ENCODE measurements around the gene P3H4. TPM values are rescaled to one million over a fixed set of nuclear protein-coding genes. Genes with fewer than 3 reads are reported as not detected.
"Not testable (repeated sequence)": the region's sequence is repeated elsewhere in the genome, so short reads cannot be mapped to it uniquely, and the experiment has no call there.

Gene P3H4
- total RNA-seq = 10 to 100 TPM; 18.8 to 39.2 TPM
- 10 to 100 TPM; 27.6 to 35.5 TPM for polyA plus RNA-seq (ENCODE audit: insufficient read length in 2 of 2)
- long read RNA-seq, donor 1, transcript P3H4-202 (8 exons, 2,601 nt) = major isoform, 9 of 10 reads
- long read RNA-seq, donor 1, partial matches to known transcripts = 0 of 10 reads
- long read RNA-seq, donor 1, other reads (novel, unspliced or antisense) = 0 of 10 reads
- long read RNA-seq, donor 2, partial matches to known transcripts = 0 of 2 reads
- long read RNA-seq, donor 2, other reads (novel, unspliced or antisense) = 0 of 2 reads
- long read RNA-seq, donor 3, transcript P3H4-202 (8 exons, 2,601 nt) = major isoform, 5 of 5 reads
- long read RNA-seq, donor 3, partial matches to known transcripts = 0 of 5 reads
- long read RNA-seq, donor 3, other reads (novel, unspliced or antisense) = 0 of 5 reads
- long read RNA-seq, donor 4, transcript P3H4-202 (8 exons, 2,601 nt) = major isoform, 14 of 134 reads
- long read RNA-seq, donor 4, partial matches to known transcripts = 86 of 134 reads
- long read RNA-seq, donor 4, other reads (novel, unspliced or antisense) = 33 of 134 reads

- DNase-seq (ENCODE audit: low read depth in 4 of 6, low spot score in 6 of 6) = peak in 5 of 6 donors; percentile 57 to 93 (median 77)
- peak within 1 kb of the TSS; percentile 80 for H3K27ac ChIP-seq (ENCODE audit: low read depth, low read length)
- no peaks in the 10 kb centered on the region for H3K27me3 ChIP-seq (ENCODE audit: control insufficient read depth, insufficient read depth, low read length)
- WGBS (ENCODE audit: insufficient coverage) = under 1% methylated on average over 96 of the region's 96 CpGs
- H3K4me3 ChIP-seq (ENCODE audit: low read depth, low read length) = peak within 1 kb of the TSS; percentile 75
- H3K9me3 ChIP-seq (ENCODE audit: control insufficient read depth, insufficient read depth, low read length) = no peaks in the 10 kb centered on the region
- peaks cover 21% of the 10 kb centered on the region for H3K36me3 ChIP-seq (ENCODE audit: control insufficient read depth, insufficient read depth, low read length)
- H3K4me1 ChIP-seq (ENCODE audit: control insufficient read depth, insufficient read depth, low read length) = peaks cover 40% of the 10 kb centered on the region
These were observed at the start of gene P3H4 for GRCh38 chr17:41811549-41812380. Gene P3H4, minus strand, starts transcription at chr17:41811949. Its CDS starts 34 bp downstream, at chr17:41811915.

GRCh38 chr17:41860254-41860931 lies 48.6 kb upstream of the P3H4 start:
- Histone ChIP-seq H3K36me3 (ENCODE audit: control insufficient read depth, insufficient read depth, low read length) (no peaks in the 10 kb centered on the region), H3K4me3 (ENCODE audit: low read depth, low read length) (no peak overlapping the region), H3K9me3 (ENCODE audit: control insufficient read depth, insufficient read depth, low read length) (no peaks in the 10 kb centered on the region), H3K4me1 (ENCODE audit: control insufficient read depth, insufficient read depth, low read length) (peaks cover 11% of the 10 kb centered on the region), H3K27me3 (ENCODE audit: control insufficient read depth, insufficient read depth, low read length) (no peaks in the 10 kb centered on the region), H3K27ac (ENCODE audit: low read depth, low read length) (no peak overlapping the region)
- DNase-seq (ENCODE audit: low read depth in 4 of 6, low spot score in 6 of 6) = no peak
- 62% methylated on average over 2 of the region's 3 CpGs for WGBS (ENCODE audit: insufficient coverage)

GRCh38 chr17:41851382-41851781 lies 39.6 kb upstream of the P3H4 start:
- not testable (repeated sequence) for H3K4me3 ChIP-seq (ENCODE audit: low read depth, low read length); H3K27me3 ChIP-seq (ENCODE audit: control insufficient read depth, insufficient read depth, low read length); DNase-seq (ENCODE audit: low read depth in 4 of 6, low spot score in 6 of 6); H3K4me1 ChIP-seq (ENCODE audit: control insufficient read depth, insufficient read depth, low read length); H3K9me3 ChIP-seq (ENCODE audit: control insufficient read depth, insufficient read depth, low read length); H3K27ac ChIP-seq (ENCODE audit: low read depth, low read length)
- WGBS (ENCODE audit: insufficient coverage) = 100% methylated on average over 2 of the region's 14 CpGs
- H3K36me3 ChIP-seq (ENCODE audit: control insufficient read depth, insufficient read depth, low read length) = peaks cover 11% of the 10 kb centered on the region

- Histone ChIP-seq H3K27me3 (ENCODE audit: control insufficient read depth, insufficient read depth, low read length) (no peaks in the 10 kb centered on the region), H3K9me3 (ENCODE audit: control insufficient read depth, insufficient read depth, low read length) (no peaks in the 10 kb centered on the region), H3K27ac (ENCODE audit: low read depth, low read length) (no peak overlapping the region), H3K4me1 (ENCODE audit: control insufficient read depth, insufficient read depth, low read length) (no peaks in the 10 kb centered on the region), H3K4me3 (ENCODE audit: low read depth, low read length) (no peak overlapping the region), H3K36me3 (ENCODE audit: control insufficient read depth, insufficient read depth, low read length) (peaks cover 7% of the 10 kb centered on the region)
- WGBS (ENCODE audit: insufficient coverage) = 100% methylated on average over 1 of the region's 4 CpGs
- DNase-seq (ENCODE audit: low read depth in 4 of 6, low spot score in 6 of 6) = no peak
These were observed 37.7 kb upstream of the P3H4 start for GRCh38 chr17:41849251-41849990.

GRCh38 chr17:41848788-41849187 lies 37.0 kb upstream of the P3H4 start:
- H3K4me3 ChIP-seq (ENCODE audit: low read depth, low read length) = no peak overlapping the region
- H3K36me3 ChIP-seq (ENCODE audit: control insufficient read depth, insufficient read depth, low read length) = peaks cover 7% of the 10 kb centered on the region
- H3K27ac ChIP-seq (ENCODE audit: low read depth, low read length) = no peak overlapping the region
- H3K27me3 ChIP-seq (ENCODE audit: control insufficient read depth, insufficient read depth, low read length) = no peaks in the 10 kb centered on the region
- no peak for DNase-seq (ENCODE audit: low read depth in 4 of 6, low spot score in 6 of 6)
- no peaks in the 10 kb centered on the region for H3K4me1 ChIP-seq (ENCODE audit: control insufficient read depth, insufficient read depth, low read length)
- H3K9me3 ChIP-seq (ENCODE audit: control insufficient read depth, insufficient read depth, low read length) = no peaks in the 10 kb centered on the region
- no CpG with 5 or more reads among the region's 4 CpGs for WGBS (ENCODE audit: insufficient coverage)

- H3K9me3 ChIP-seq (ENCODE audit: control insufficient read depth, insufficient read depth, low read length) = no peaks in the 10 kb centered on the region
- no CpG with 5 or more reads among the region's 6 CpGs for WGBS (ENCODE audit: insufficient coverage)
- DNase-seq (ENCODE audit: low read depth in 4 of 6, low spot score in 6 of 6) = no peak
These were observed 33.2 kb upstream of the P3H4 start for GRCh38 chr17:41844971-41845370.

GRCh38 chr17:41840781-41841180 lies 29.0 kb upstream of the P3H4 start:
- DNase-seq (ENCODE audit: low read depth in 4 of 6, low spot score in 6 of 6); H3K27me3 ChIP-seq (ENCODE audit: control insufficient read depth, insufficient read depth, low read length); H3K36me3 ChIP-seq (ENCODE audit: control insufficient read depth, insufficient read depth, low read length); H3K9me3 ChIP-seq (ENCODE audit: control insufficient read depth, insufficient read depth, low read length); H3K4me1 ChIP-seq (ENCODE audit: control insufficient read depth, insufficient read depth, low read length); H3K4me3 ChIP-seq (ENCODE audit: low read depth, low read length); H3K27ac ChIP-seq (ENCODE audit: low read depth, low read length): not testable (repeated sequence)
- 88% methylated on average over 5 of the region's 6 CpGs for WGBS (ENCODE audit: insufficient coverage)

More at GRCh38 chr17:41844971-41845370, 33.2 kb upstream of the P3H4 start:
- H3K36me3 ChIP-seq (ENCODE audit: control insufficient read depth, insufficient read depth, low read length) = no peaks in the 10 kb centered on the region
- no peaks in the 10 kb centered on the region for H3K4me1 ChIP-seq (ENCODE audit: control insufficient read depth, insufficient read depth, low read length)
- no peaks in the 10 kb centered on the region for H3K27me3 ChIP-seq (ENCODE audit: control insufficient read depth, insufficient read depth, low read length)
- no peak overlapping the region for H3K27ac ChIP-seq (ENCODE audit: low read depth, low read length)
- no peak overlapping the region for H3K4me3 ChIP-seq (ENCODE audit: low read depth, low read length)

- WGBS (ENCODE audit: insufficient coverage) = no CpG with 5 or more reads among the region's 2 CpGs
- H3K36me3 ChIP-seq (ENCODE audit: control insufficient read depth, insufficient read depth, low read length); H3K9me3 ChIP-seq (ENCODE audit: control insufficient read depth, insufficient read depth, low read length); H3K27me3 ChIP-seq (ENCODE audit: control insufficient read depth, insufficient read depth, low read length); H3K27ac ChIP-seq (ENCODE audit: low read depth, low read length); H3K4me3 ChIP-seq (ENCODE audit: low read depth, low read length); DNase-seq (ENCODE audit: low read depth in 4 of 6, low spot score in 6 of 6): not testable (repeated sequence)
- H3K4me1 ChIP-seq (ENCODE audit: control insufficient read depth, insufficient read depth, low read length) = peaks cover 12% of the 10 kb centered on the region
These were observed 27.7 kb upstream of the P3H4 start for GRCh38 chr17:41839448-41839847.

Measured in spinal cord (tissue), 10 donors.